H1 (cell line): Measurements from ENCODE around the gene BAAT. TPM values are rescaled to one million over a fixed set of nuclear protein-coding genes. Genes with fewer than 3 reads are reported as not detected.

Experiments
- CTCF ChIA-PET: fragments of 300-600 bp; sonication (Branson Sonifier 250); formaldehyde crosslinking; loops from one replicate; lab custom pipeline; 2021; ENCODE audit not compliant: partially characterized antibody; lab: Charles Lee
- POLR2A ChIA-PET: fragments of 300-600 bp; sonication (Branson Sonifier 250); formaldehyde crosslinking; loops from one replicate; lab custom pipeline; 2021; ENCODE audit warnings: inconsistent platforms; ENCODE audit not compliant: partially characterized antibody; lab: Charles Lee
- DNase-seq, 2 experiments: peaks; one replicate each; pipeline versions ENCODE4 v3.0.0 to v3.0.0-alpha.2; 2010 to 2022; ENCODE audit warnings: low spot score in 2 of 2, low read depth in 1 of 2, mixed read lengths in 1 of 2
- FAIRE-seq: peaks from 2 replicates; lab custom pipeline; 2011; peaks lifted over from hg19 to GRCh38; lab: Jason Lieb, UNC
- H2AFZ ChIP-seq: 2 replicates; pipeline ENCODE4 v1.8.1; 2012; ENCODE audit warnings: low read length, inconsistent platforms
- H2AK5ac ChIP-seq: 2 replicates; pipeline ENCODE4 v1.6.1; 2013; ENCODE audit warnings: low read depth, low read length
- H2BK120ac ChIP-seq: replicated peaks from 2 replicates; pipeline ENCODE3; 2013; ENCODE audit warnings: low read depth, low read length, inconsistent platforms
- H2BK12ac ChIP-seq: 2 replicates; pipeline ENCODE4 v1.6.1; 2013; ENCODE audit warnings: low read depth, low read length
- H2BK15ac ChIP-seq: 2 replicates; pipeline ENCODE4 v1.6.1; 2013; ENCODE audit warnings: low read length
- H2BK20ac ChIP-seq: 2 replicates; pipeline ENCODE4 v1.6.1; 2013; ENCODE audit warnings: low read length
- H2BK5ac ChIP-seq: 2 replicates; pipeline ENCODE4 v1.6.1; 2013; ENCODE audit warnings: low read depth, low read length
- H3K14ac ChIP-seq: 2 replicates; pipeline ENCODE4 v1.6.1; 2013; ENCODE audit warnings: inconsistent platforms; ENCODE audit not compliant: insufficient read length
- H3K18ac ChIP-seq: 2 replicates; pipeline ENCODE4 v1.6.1; 2013; ENCODE audit warnings: low read length; ENCODE audit errors: extremely low read depth
- H3K23ac ChIP-seq: 2 replicates; pipeline ENCODE4 v1.6.1; 2013; ENCODE audit warnings: inconsistent platforms; ENCODE audit not compliant: insufficient read length
- H3K23me2 ChIP-seq: 2 replicates; pipeline ENCODE4 v1.6.1; 2013; ENCODE audit warnings: low read depth, low read length
- H3K27ac ChIP-seq: 2 replicates; pipeline ENCODE4 v1.6.1; 2011; ENCODE audit warnings: low read depth, low read length, inconsistent platforms
- H3K27me3 ChIP-seq, 4 experiments: replicated peaks in 1 of 4; 1 replicate in 1 of 4; 2 replicates in 3 of 4; pipeline versions ENCODE4 v1.6.1 to v1.8.1; 2011 to 2013; ENCODE audit warnings: low read length in 3 of 4, mild to moderate bottlenecking in 3 of 4, inconsistent platforms in 2 of 4, mixed read lengths in 2 of 4, moderate library complexity in 1 of 4; ENCODE audit not compliant: control insufficient read depth in 3 of 4, insufficient read depth in 3 of 4; ENCODE audit errors: extremely low read depth in 1 of 4
- H3K36me3 ChIP-seq, 4 experiments: 2 replicates each; pipeline versions ENCODE4 v1.6.1 to v1.8.1; 2011 to 2013; ENCODE audit warnings: mild to moderate bottlenecking in 4 of 4, low read length in 3 of 4, moderate library complexity in 2 of 4, control low read depth in 1 of 4, inconsistent platforms in 1 of 4; ENCODE audit not compliant: insufficient read depth in 4 of 4, control insufficient read depth in 2 of 4
- H3K4ac ChIP-seq: replicated peaks from 2 replicates; pipeline ENCODE3; 2013; ENCODE audit warnings: low read length, low read depth, mixed read lengths, inconsistent platforms; ENCODE audit not compliant: insufficient read length
- H3K4me1 ChIP-seq, 4 experiments: replicated peaks in 1 of 4; 1 replicate in 1 of 4; 2 replicates in 3 of 4; pipeline versions ENCODE4 v1.6.1 to v1.8.1; 2011 to 2013; ENCODE audit warnings: low read length in 3 of 4, inconsistent platforms in 2 of 4, mixed read lengths in 1 of 4; ENCODE audit not compliant: insufficient read depth in 4 of 4, control insufficient read depth in 3 of 4
- H3K4me2 ChIP-seq, 2 experiments: 2 replicates each; pipeline versions ENCODE4 v1.6.1 to v1.8.1; 2011 to 2013; ENCODE audit warnings: low read depth in 2 of 2, low read length in 2 of 2, control low read depth in 1 of 2, inconsistent platforms in 1 of 2, mild to moderate bottlenecking in 1 of 2; ENCODE audit not compliant: insufficient read depth in 1 of 2
- H3K4me3 ChIP-seq, 4 experiments: fragments of 200-600, 300-600 bp in 1 of 4; sonication (generic), shearing (Covaris generic), sonication (Bioruptor Twin) in 1 of 4; 2 replicates each; pipeline versions ENCODE4 v1.5.1 to v1.8.1; 2011 to 2016; ENCODE audit warnings: low read length in 4 of 4, low read depth in 3 of 4, control low read depth in 2 of 4, inconsistent platforms in 2 of 4, mild to moderate bottlenecking in 2 of 4, mixed read lengths in 1 of 4, moderate library complexity in 1 of 4; ENCODE audit not compliant: insufficient read depth in 2 of 4; ENCODE audit errors: extremely low read depth in 1 of 4
- H3K56ac ChIP-seq: replicated peaks from 2 replicates; pipeline ENCODE3; 2013; ENCODE audit warnings: low read depth, mild to moderate bottlenecking, mixed read lengths, low read length, inconsistent platforms; ENCODE audit not compliant: insufficient read length
- H3K79me1 ChIP-seq: 2 replicates; pipeline ENCODE4 v1.6.1; 2013; ENCODE audit warnings: low read depth, low read length, control low read depth
- H3K79me2 ChIP-seq, 2 experiments: 2 replicates each; pipeline versions ENCODE4 v1.6.1 to v1.8.1; 2012 to 2013; ENCODE audit warnings: low read length in 2 of 2, mild to moderate bottlenecking in 2 of 2, inconsistent platforms in 1 of 2; ENCODE audit not compliant: insufficient read depth in 2 of 2, control insufficient read depth in 1 of 2
- H3K9ac ChIP-seq, 4 experiments: replicated peaks in 1 of 4; 1 replicate in 1 of 4; 2 replicates in 3 of 4; pipeline versions ENCODE4 v1.6.1 to v1.8.1; 2011 to 2013; ENCODE audit warnings: low read depth in 3 of 4, low read length in 3 of 4, control low read depth in 2 of 4, mild to moderate bottlenecking in 2 of 4, moderate library complexity in 2 of 4, inconsistent platforms in 1 of 4; ENCODE audit errors: extremely low read depth in 1 of 4
- H3K9me3 ChIP-seq, 2 experiments: 2 replicates each; pipeline versions ENCODE4 v1.6.1 to v1.8.1; 2012 to 2013; ENCODE audit warnings: mild to moderate bottlenecking in 2 of 2, moderate library complexity in 2 of 2, control low read depth in 1 of 2, inconsistent platforms in 1 of 2, low read depth in 1 of 2, low read length in 1 of 2, mixed read lengths in 1 of 2; ENCODE audit not compliant: insufficient read depth in 2 of 2
- H4K20me1 ChIP-seq, 2 experiments: replicated peaks in 1 of 2; 2 replicates each; pipeline versions ENCODE3 to v1.8.1; 2011 to 2013; ENCODE audit warnings: inconsistent platforms in 2 of 2, low read length in 2 of 2, mild to moderate bottlenecking in 1 of 2; ENCODE audit not compliant: insufficient read depth in 2 of 2, control insufficient read depth in 1 of 2
- H4K5ac ChIP-seq: 2 replicates; pipeline ENCODE4 v1.6.1; 2013; ENCODE audit warnings: low read length, low read depth, mixed read lengths, inconsistent platforms; ENCODE audit not compliant: insufficient read length
- H4K8ac ChIP-seq: 2 replicates; pipeline ENCODE4 v1.8.0; 2013; ENCODE audit warnings: mild to moderate bottlenecking, moderate library complexity, low read length, inconsistent platforms; ENCODE audit not compliant: insufficient read depth; ENCODE audit errors: extremely low read depth
- H4K91ac ChIP-seq: replicated peaks from 2 replicates; pipeline ENCODE3; 2013; ENCODE audit warnings: low read length, mixed read lengths, inconsistent platforms; ENCODE audit not compliant: insufficient read length
- CREB1 ChIP-seq: IDR thresholded peaks from 2 replicates; pipeline ENCODE4 v1.6.1; 2012; ENCODE audit warnings: inconsistent platforms
- RNF2 ChIP-seq: fragments of 200-900, 300-1000 bp; sonication (generic); IDR thresholded peaks from 2 replicates; pipeline ENCODE4 v1.7.1; 2016; ENCODE audit warnings: borderline replicate concordance, low read depth, mild to moderate bottlenecking, antibody characterized with exemption, low read length; ENCODE audit not compliant: poor library complexity, severe bottlenecking; ENCODE audit errors: missing control alignments
- WGBS, 2 experiments: shearing (Covaris generic) in 1 of 2; methylation state at CpG; one replicate each; pipeline versions ENCODE4 v1.1.6 to v1.1.7; 2013 to 2015; ENCODE audit warnings: low lambda C conversion rate in 2 of 2, mixed read lengths in 2 of 2, inconsistent platforms in 1 of 2, low coverage in 1 of 2, missing lambda C conversion rate in 1 of 2; ENCODE audit not compliant: insufficient replicate concordance in 2 of 2, insufficient coverage in 1 of 2, insufficient read length in 1 of 2; ENCODE audit errors: extremely low coverage in 1 of 2, missing lambda C conversion rate in 1 of 2; 5-methylcytosine and 5-hydroxymethylcytosine counted together
- polyA plus RNA-seq, 7 experiments: library from polyadenylated mRNA; depleted of rRNA in 3 of 7; stranded (reverse) in 5 of 7; unstranded in 2 of 7; fragments of >200 nt in 5 of 7; fragments of 200-250 nt in 2 of 7; gene quantifications; 1 replicate in 5 of 7; 2 replicates in 1 of 7; 4 replicates in 1 of 7; pipeline versions ENCODE4 v1.2.1 to v1.2.3, GENCODE V29; 2011 to 2013; ENCODE audit warnings: missing spikeins in 2 of 7, mixed read lengths in 2 of 7
- total RNA-seq: library from RNA; stranded (reverse); fragmentation: NEBNext Ultra II Directional; extraction: Animal tissue kit (Norgen Biotek cat#: 25700); gene quantifications from 2 replicates; pipeline ENCODE4 v1.2.1, GENCODE V29; 2021

The BAAT gene
- total and polyA plus RNA-seq, 2 of the 8 experiments (the other 6 are each of a cell fraction or from before 2014, with no cell fraction given), result 0.09 to 0.17 TPM

DNA sequence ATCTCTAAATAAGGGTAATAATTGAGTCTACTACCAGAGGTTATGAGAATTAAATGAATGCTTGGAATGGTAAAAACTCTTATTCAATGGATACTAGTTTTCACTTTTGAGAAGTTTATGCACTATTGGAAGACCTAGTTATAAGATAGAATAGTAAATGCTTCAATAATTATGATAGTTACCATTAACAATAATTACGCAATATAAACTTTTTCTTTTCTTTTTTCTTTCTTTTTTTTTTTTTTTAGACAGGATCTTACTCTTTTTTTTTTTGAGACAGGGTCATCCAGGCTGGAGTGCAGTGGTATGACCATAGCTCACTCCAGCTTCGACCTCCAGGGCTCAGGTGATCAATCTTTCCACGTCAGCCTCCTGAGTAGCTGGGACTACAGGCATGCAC, 44.1 kb upstream of the BAAT start:
- no peak overlapping the region for H2BK12ac ChIP-seq
- no peaks in the 10 kb centered on the region for H3K27me3 ChIP-seq
- H3K4me3 ChIP-seq, result no peak overlapping the region
- 82% methylated on average over 3 of the region's 3 CpGs; no CpG with 5 or more reads in 1 of the 2 experiments for WGBS, 2 experiments
- H3K79me2 ChIP-seq, result no peaks in the 10 kb centered on the region
- H3K9ac ChIP-seq, result no peak overlapping the region
- H2BK15ac ChIP-seq, result no peak overlapping the region
- DNase-seq, result no peak
- no peaks in the 10 kb centered on the region for H3K4me1 ChIP-seq
- no peak overlapping the region for H3K18ac ChIP-seq
- H2BK20ac ChIP-seq, result no peak overlapping the region
- no peaks in the 10 kb centered on the region for H4K20me1 ChIP-seq
- no peak overlapping the region for H4K8ac ChIP-seq
- no peak overlapping the region for H2AFZ ChIP-seq
- no peaks in the 10 kb centered on the region for H3K23me2 ChIP-seq
- H3K4me2 ChIP-seq, result no peak overlapping the region
- CTCF ChIA-PET, result interaction anchor here (0.6 to 2.1 kb wide), 3 partner anchors 9 to 30 kb away, joined by 3 to 7 read pairs (median 3); no protein-coding TSS in a partner anchor
- no peaks in the 10 kb centered on the region for H3K36me3 ChIP-seq
- H3K23ac ChIP-seq, result no peak overlapping the region
- H2AK5ac ChIP-seq, result no peak overlapping the region
- no peak overlapping the region for H3K27ac ChIP-seq
- H3K9me3 ChIP-seq, result no peaks in the 10 kb centered on the region
- no peak overlapping the region for H3K4ac ChIP-seq
- POLR2A ChIA-PET, result interaction anchor here (1.9 kb wide), 1 partner anchor 10 kb away, joined by 6 read pairs; no protein-coding TSS in a partner anchor
- no peaks in the 10 kb centered on the region for H3K79me1 ChIP-seq
- no peak overlapping the region for H3K14ac ChIP-seq
- H2BK120ac ChIP-seq, result no peak overlapping the region
- no peak overlapping the region for H2BK5ac ChIP-seq
- no peak overlapping the region for H4K5ac ChIP-seq
- H3K56ac ChIP-seq, result no peak overlapping the region
- H4K91ac ChIP-seq, result no peak overlapping the region
- FAIRE-seq, result no peak
- TF ChIP-seq RNF2 (no peak), CREB1 (no peak)
